ENCODE data around the gene MYBPC2. TPM values are rescaled to one million over a fixed set of nuclear protein-coding genes. Genes with fewer than 3 reads are reported as not detected.
"Not testable (repeated sequence)": the region's sequence is repeated elsewhere in the genome, so short reads cannot be mapped to it uniquely, and the experiment has no call there.

The MYBPC2 gene
- total RNA-seq, 1 donor from 2014 or later, result not detected

- FAIRE-seq, result no peak
Measured at GRCh38 chr19:50465986-50466705, 33.5 kb downstream of the MYBPC2 start.

GRCh38 chr19:50466706-50467039, 34.0 kb downstream of the MYBPC2 start:
- H3K36me3 ChIP-seq (ENCODE audit: control insufficient read depth, insufficient read depth, low read length), result no peaks in the 10 kb centered on the region
- FAIRE-seq (no peak), DNase-seq (ENCODE audit: low read depth) (no peak)
- no peaks in the 10 kb centered on the region for H3K27me3 ChIP-seq (ENCODE audit: control insufficient read depth, insufficient read depth, low read length)
- no peak for TF ChIP-seq CTCF (IDR thresholded peaks at IDR 0.05; ENCODE audit: insufficient read depth, low read length, severe bottlenecking)
- H3K4me3 ChIP-seq (ENCODE audit: low read depth, low read length), result no peak overlapping the region

More at GRCh38 chr19:50465986-50466705, 33.5 kb downstream of the MYBPC2 start:
- Histone ChIP-seq H3K36me3 (ENCODE audit: control insufficient read depth, insufficient read depth, low read length) (no peaks in the 10 kb centered on the region), H3K27me3 (ENCODE audit: control insufficient read depth, insufficient read depth, low read length) (no peaks in the 10 kb centered on the region), H3K4me3 (ENCODE audit: low read depth, low read length) (no peak overlapping the region)
- DNase-seq (ENCODE audit: low read depth), result no peak
- peak; percentile 23 for TF ChIP-seq CTCF (IDR thresholded peaks at IDR 0.05; ENCODE audit: insufficient read depth, low read length, severe bottlenecking)

GRCh38 chr19:50467566-50467965, 34.9 kb downstream of the MYBPC2 start:
- FAIRE-seq (no peak), DNase-seq (ENCODE audit: low read depth) (no peak)
- TF ChIP-seq CTCF (IDR thresholded peaks at IDR 0.05; ENCODE audit: insufficient read depth, low read length, severe bottlenecking), result no peak
- Histone ChIP-seq H3K4me3 (ENCODE audit: low read depth, low read length) (no peak overlapping the region), H3K27me3 (ENCODE audit: control insufficient read depth, insufficient read depth, low read length) (no peaks in the 10 kb centered on the region), H3K36me3 (ENCODE audit: control insufficient read depth, insufficient read depth, low read length) (no peaks in the 10 kb centered on the region)

- H3K36me3 ChIP-seq (ENCODE audit: control insufficient read depth, insufficient read depth, low read length), result no peaks in the 10 kb centered on the region
- H3K27me3 ChIP-seq (ENCODE audit: control insufficient read depth, insufficient read depth, low read length), result no peaks in the 10 kb centered on the region
- H3K4me3 ChIP-seq (ENCODE audit: low read depth, low read length), result no peak overlapping the region
- DNase-seq (ENCODE audit: low read depth), result no peak
- no peak for TF ChIP-seq CTCF (IDR thresholded peaks at IDR 0.05; ENCODE audit: insufficient read depth, low read length, severe bottlenecking)
- FAIRE-seq, result no peak
Measured at GRCh38 chr19:50468818-50469217, 36.1 kb downstream of the MYBPC2 start.

- not testable (repeated sequence) for FAIRE-seq; H3K36me3 ChIP-seq (ENCODE audit: control insufficient read depth, insufficient read depth, low read length); H3K27me3 ChIP-seq (ENCODE audit: control insufficient read depth, insufficient read depth, low read length); DNase-seq (ENCODE audit: low read depth); H3K4me3 ChIP-seq (ENCODE audit: low read depth, low read length)
Measured at GRCh38 chr19:50473336-50473735, 40.6 kb downstream of the MYBPC2 start.

GRCh38 chr19:50475101-50475568, 42.4 kb downstream of the MYBPC2 start:
- H3K36me3 ChIP-seq (ENCODE audit: control insufficient read depth, insufficient read depth, low read length), result peaks cover 17% of the 10 kb centered on the region
- no peak for TF ChIP-seq CTCF (IDR thresholded peaks at IDR 0.05; ENCODE audit: insufficient read depth, low read length, severe bottlenecking)
- no peak for DNase-seq (ENCODE audit: low read depth)
- FAIRE-seq, result no peak
- no peak overlapping the region for H3K4me3 ChIP-seq (ENCODE audit: low read depth, low read length)
- H3K27me3 ChIP-seq (ENCODE audit: control insufficient read depth, insufficient read depth, low read length), result no peaks in the 10 kb centered on the region

Measured in bronchial epithelial cell (primary cell).